Kidney (tissue), 14 donors: ENCODE results near the gene ACLY. TPM values are rescaled to one million over a fixed set of nuclear protein-coding genes. Genes with fewer than 3 reads are reported as not detected.

ENCODE experiments used
- DNase-seq, 5 donors: peaks; one replicate each; pipeline ENCODE4 v3.0.0-alpha.2; 2013 to 2020
- FAIRE-seq: peaks from 2 replicates; lab custom pipeline; 2012; peaks lifted over from hg19 to GRCh38; lab: Jason Lieb, UNC
- H3K27ac ChIP-seq, 2 donors: one replicate each; pipeline ENCODE4 v1.7.0; 2013; ENCODE audit warnings: low read depth in 2 of 2, low read length in 2 of 2, inconsistent platforms in 1 of 2
- H3K27me3 ChIP-seq: one replicate; pipeline ENCODE4 v1.7.1; 2013; ENCODE audit warnings: low read length, inconsistent platforms; ENCODE audit not compliant: control insufficient read depth, insufficient read depth
- H3K36me3 ChIP-seq, 3 donors: one replicate each; pipeline versions ENCODE4 v1.7.0 to v1.7.1; 2013; ENCODE audit warnings: low read length in 3 of 3, control low read depth in 1 of 3, inconsistent platforms in 1 of 3; ENCODE audit not compliant: insufficient read depth in 3 of 3, control insufficient read depth in 2 of 3
- H3K4me1 ChIP-seq, 3 donors: one replicate each; pipeline versions ENCODE4 v1.7.0 to v1.7.1; 2013; ENCODE audit warnings: low read length in 3 of 3, inconsistent platforms in 1 of 3, low read depth in 1 of 3; ENCODE audit not compliant: control insufficient read depth in 2 of 3, insufficient read depth in 2 of 3
- H3K4me3 ChIP-seq, 3 donors: one replicate each; pipeline versions ENCODE4 v1.7.0 to v1.8.1; 2013; ENCODE audit warnings: low read length in 3 of 3, control low read depth in 1 of 3, inconsistent platforms in 1 of 3
- H3K9ac ChIP-seq, 3 donors: one replicate each; pipeline versions ENCODE4 v1.7.0 to v1.7.1; 2013; ENCODE audit warnings: low read length in 3 of 3, control low read depth in 1 of 3, inconsistent platforms in 1 of 3
- H3K9me3 ChIP-seq, 3 donors: one replicate each; pipeline versions ENCODE4 v1.7.0 to v1.7.1; 2013; ENCODE audit warnings: low read length in 3 of 3, control low read depth in 1 of 3, inconsistent platforms in 1 of 3; ENCODE audit not compliant: control insufficient read depth in 2 of 3, insufficient read depth in 1 of 3
- CTCF ChIP-seq: IDR thresholded peaks from 3 replicates; pipeline ENCODE4 v1.5.1; 2012; ENCODE audit warnings: mild to moderate bottlenecking, moderate library complexity, borderline replicate concordance; ENCODE audit not compliant: insufficient read depth; ENCODE audit errors: extremely low read depth
- intact Hi-C: fragments of 100-400 bp; cut with DNase I; formaldehyde crosslinking; loops from one replicate; pipeline ENCODE4 v1.11.1; 2022
- polyA plus RNA-seq: library from polyadenylated mRNA; stranded (reverse); fragments of 350-450 nt; fragmentation: Illumina TruSeq; extraction: RNeasy Lipid Tissue Mini Kit (QIAGEN cat#74804); gene quantifications from one replicate; pipeline ENCODE4 v1.2.3, GENCODE V29; 2014; ENCODE audit warnings: low read depth, low replicate concordance; ENCODE audit not compliant: insufficient read depth
- total RNA-seq: library from RNA; stranded (reverse); fragmentation: NEBNext Ultra II Directional; extraction: Animal tissue kit (Norgen Biotek cat#: 25700); gene quantifications from one replicate; pipeline ENCODE4 v1.2.1, GENCODE V29; 2021
- donor health status: control.
- donor health status: control.
- donor health status: control.
- donor health status: control.
- donor health status: control.
- donor health status: DM: yes; HTN: yes; CAD: no.
- donor health status: Normal renal cell carcinoma (clear cell type).

Gene ACLY
- total and polyA plus RNA-seq, 2 donors from 2014 or later: 33.7 to 104 TPM

- Histone ChIP-seq H3K9ac (no peak overlapping the region), H3K27me3 (no peaks in the 10 kb centered on the region), H3K4me1 (peaks cover 0 to 3% (median 3%) of the 10 kb centered on the region in 3 donors), H3K36me3 (peaks cover 0 to 3% (median 0%) of the 10 kb centered on the region in 3 donors), H3K9me3 (no peaks in the 10 kb centered on the region), H3K27ac (no peak overlapping the region), H3K4me3 (no peak overlapping the region)
- TF ChIP-seq CTCF: no peak
- no peak for FAIRE-seq
- no peak for DNase-seq
- intact Hi-C loops: no loop called here
Observed at GRCh38 chr17:41959030-41959335, 40.2 kb upstream of the ACLY start.

- Histone ChIP-seq H3K9ac (no peak overlapping the region), H3K4me3 (no peak overlapping the region), H3K27me3 (no peaks in the 10 kb centered on the region), H3K36me3 (peaks cover 0 to 3% (median 0%) of the 10 kb centered on the region in 3 donors), H3K27ac (no peak overlapping the region), H3K9me3 (no peaks in the 10 kb centered on the region), H3K4me1 (peaks cover 0 to 3% (median under 1%) of the 10 kb centered on the region in 3 donors)
- no peak for DNase-seq
- TF ChIP-seq CTCF: no peak
- intact Hi-C loops: no loop called here
- FAIRE-seq: no peak
Observed at GRCh38 chr17:41957869-41958439, 39.2 kb upstream of the ACLY start.

- intact Hi-C loops: no loop called here
- Histone ChIP-seq H3K9ac (no peak overlapping the region), H3K27me3 (no peaks in the 10 kb centered on the region), H3K27ac (no peak overlapping the region), H3K9me3 (no peaks in the 10 kb centered on the region), H3K4me1 (peaks cover 0 to 3% (median 0%) of the 10 kb centered on the region in 3 donors), H3K36me3 (peaks cover 0 to 3% (median 0%) of the 10 kb centered on the region in 3 donors), H3K4me3 (no peak overlapping the region)
- FAIRE-seq (no peak), DNase-seq (peak in 2 of 5 donors; percentile 22 to 25)
- TF ChIP-seq CTCF: no peak
Observed at GRCh38 chr17:41957031-41957868, 38.5 kb upstream of the ACLY start.
